HepG2 (cell line): ENCODE measurements around the gene TPR. TPM values are rescaled to one million over a fixed set of nuclear protein-coding genes. Genes with fewer than 3 reads are reported as not detected.

Experiments
- ATAC-seq: fragments of 200-7000 bp; cut with Tn5 transposase; 3 replicates; pipeline ENCODE4 v1.9.1; 2020; ENCODE audit warnings: mild to moderate bottlenecking, moderate library complexity
- BruUV-seq: library from RNA; stranded (reverse); fragments of 400-500 nt; replicated peaks from 2 replicates; lab custom pipeline; 2021; lab: Mats Ljungman, UMichigan
- CTCF ChIA-PET: fragments of 300-600 bp; formaldehyde crosslinking; extraction: SDS; loops from one replicate; lab custom pipeline; 2021; ENCODE audit warnings: low total read pairs, inconsistent platforms, low intra/inter-chr PET ratio; lab: Yijun Ruan, JAX
- POLR2A ChIA-PET: fragments of 350-600 bp; sonication (Branson Sonifier 250); formaldehyde crosslinking; loops from one replicate; lab custom pipeline; 2020; ENCODE audit warnings: antibody characterized with exemption, inconsistent platforms; lab: Yijun Ruan, JAX
- DNase-seq: peaks from one replicate; pipeline ENCODE4 v3.0.0-alpha.2; 2015; ENCODE audit warnings: low spot score
- FAIRE-seq: peaks from 3 replicates; lab custom pipeline; 2011; peaks lifted over from hg19 to GRCh38; lab: Jason Lieb, UNC
- H2AFZ ChIP-seq: one replicate; pipeline ENCODE4 v1.6.1; 2011; ENCODE audit warnings: low read length, inconsistent platforms
- H3K27ac ChIP-seq: fragments of 300-600 bp; 3 replicates; pipeline ENCODE4 v1.8.0; 2011; ENCODE audit warnings: mixed run types, mild to moderate bottlenecking, mixed read lengths, low read length, inconsistent platforms; ENCODE audit not compliant: insufficient read depth; ENCODE audit errors: extremely low read length
- H3K27me3 ChIP-seq, 2 experiments: fragments of 200-600 bp in 1 of 2; 2 replicates in 1 of 2; 3 replicates in 1 of 2; pipeline versions ENCODE4 v1.6.0 to v1.8.0; 2011; ENCODE audit warnings: low read length in 2 of 2, mild to moderate bottlenecking in 2 of 2, moderate library complexity in 2 of 2, inconsistent platforms in 1 of 2; ENCODE audit not compliant: insufficient read depth in 2 of 2, control insufficient read depth in 1 of 2
- H3K36me3 ChIP-seq, 2 experiments: fragments of 200-600 bp in 1 of 2; replicated peaks in 1 of 2; 2 replicates in 1 of 2; 3 replicates in 1 of 2; pipeline versions ENCODE4 v1.5.1 to v1.8.0; 2011; ENCODE audit warnings: low read length in 2 of 2, inconsistent platforms in 1 of 2; ENCODE audit not compliant: insufficient read depth in 2 of 2, control insufficient read depth in 1 of 2
- H3K4me1 ChIP-seq: 2 replicates; pipeline ENCODE4 v1.5.1; 2012; ENCODE audit warnings: low read length, inconsistent platforms; ENCODE audit not compliant: insufficient read depth
- H3K4me2 ChIP-seq: 2 replicates; pipeline ENCODE4 v1.6.0; 2011; ENCODE audit warnings: low read depth, low read length, inconsistent platforms
- H3K4me3 ChIP-seq, 3 experiments: fragments of 200-600 bp in 1 of 3; sonication (generic), shearing (Covaris generic) in 1 of 3; replicated peaks in 1 of 3; 2 replicates each; pipeline ENCODE4 v1.5.1; 2011 to 2016; ENCODE audit warnings: low read length in 3 of 3, inconsistent platforms in 2 of 3, low read depth in 2 of 3, mild to moderate bottlenecking in 2 of 3, control low read depth in 1 of 3, mixed read lengths in 1 of 3; ENCODE audit not compliant: insufficient read depth in 1 of 3
- H3K79me2 ChIP-seq: one replicate; pipeline ENCODE4 v1.6.1; 2011; ENCODE audit warnings: low read length, inconsistent platforms; ENCODE audit not compliant: insufficient read depth
- H3K9ac ChIP-seq: 2 replicates; pipeline ENCODE4 v1.6.0; 2011; ENCODE audit warnings: mild to moderate bottlenecking, low read depth, low read length, inconsistent platforms; ENCODE audit not compliant: insufficient read depth
- H3K9me3 ChIP-seq: 2 replicates; pipeline ENCODE4 v1.5.1; 2012; ENCODE audit warnings: mild to moderate bottlenecking, low read length
- H4K20me1 ChIP-seq: 2 replicates; pipeline ENCODE4 v1.6.0; 2011; ENCODE audit warnings: inconsistent platforms, mild to moderate bottlenecking, low read length, moderate library complexity; ENCODE audit not compliant: insufficient read depth
- ELF4 ChIP-seq: sonication (generic); formaldehyde crosslinking; IDR thresholded peaks from 2 replicates; pipeline ENCODE4 v1.5.0; 2020; ENCODE audit warnings: missing genetic modification reagents, mild to moderate bottlenecking, moderate library complexity, borderline replicate concordance
- MAFF ChIP-seq: IDR thresholded peaks from 2 replicates; pipeline ENCODE4 v1.6.1; 2011; ENCODE audit warnings: low read depth, low read length, improper control_type of control experiment
- MTA3 ChIP-seq: sonication (generic); formaldehyde crosslinking; IDR thresholded peaks from 2 replicates; pipeline ENCODE4 v1.4.0; 2020; ENCODE audit warnings: missing genetic modification reagents
- NFIC ChIP-seq: IDR thresholded peaks from 2 replicates; pipeline ENCODE4 v1.6.1; 2012; ENCODE audit warnings: mild to moderate bottlenecking, low read length, inconsistent platforms
- NFYC ChIP-seq: IDR thresholded peaks from 2 replicates; pipeline ENCODE4 v1.6.1; 2016; ENCODE audit warnings: missing genetic modification reagents, missing compliant biosample characterization
- PAXIP1 ChIP-seq: sonication (generic); formaldehyde crosslinking; conservative IDR thresholded peaks from 2 replicates; pipeline ENCODE4 v1.4.0; 2020; ENCODE audit warnings: mild to moderate bottlenecking, missing genetic modification reagents, moderate library complexity
- SIX1 ChIP-seq: sonication (generic); formaldehyde crosslinking; IDR thresholded peaks from 2 replicates; pipeline ENCODE4 v1.4.0; 2020; ENCODE audit warnings: missing genetic modification reagents, borderline replicate concordance
- THYN1 ChIP-seq: sonication (generic); formaldehyde crosslinking; IDR thresholded peaks from 2 replicates; pipeline ENCODE4 v1.8.1; 2023; ENCODE audit warnings: low read depth, mild to moderate bottlenecking, moderate library complexity, missing genetic modification reagents, borderline replicate concordance
- ZBTB7A ChIP-seq: sonication (generic); formaldehyde crosslinking; IDR thresholded peaks from 2 replicates; pipeline ENCODE4 v1.8.0; 2022; ENCODE audit warnings: mild to moderate bottlenecking, missing genetic modification reagents
- WGBS: methylation state at CpG from one replicate; pipeline ENCODE4 v1.1.6; 2017; ENCODE audit warnings: low lambda C conversion rate; 5-methylcytosine and 5-hydroxymethylcytosine counted together
- in situ Hi-C: cut with HindIII; loops from 2 replicates; pipeline ENCODE4 v1.10.0; 2017; ENCODE audit warnings: low pct_unique_long_range_greater_than_20kb; ENCODE audit not compliant: extremely low pct_ligation_motif_present
- intact Hi-C: fragments of 100-400 bp; cut with micrococcal nuclease; formaldehyde crosslinking; loops from one replicate; pipeline ENCODE4 v1.10.0; 2022; ENCODE audit not compliant: unreplicated experiment
- polyA plus RNA-seq, 8 experiments: library from polyadenylated mRNA; depleted of rRNA in 3 of 8; stranded (reverse) in 7 of 8; unstranded in 1 of 8; fragments of >200 nt; fragmentation: Illumina TruSeq in 4 of 8; extraction: Trizol in 4 of 8; gene quantifications; 2 replicates each; pipeline versions ENCODE4 v1.2.1 to v1.2.3, GENCODE V29; 2011 to 2016; ENCODE audit warnings: low read depth in 4 of 8, missing spikeins in 1 of 8, mixed read lengths in 1 of 8; ENCODE audit not compliant: insufficient read depth in 1 of 8
- total RNA-seq, 5 experiments: library from RNA; depleted of rRNA; stranded (reverse); fragments of >200 nt; fragmentation: Illumina TruSeq; extraction: Trizol; gene quantifications; 2 replicates each; pipeline ENCODE4 v1.2.3, GENCODE V29; 2016; ENCODE audit warnings: low read depth in 1 of 5
- TF ChIP-seq, protein P1 (sequence below): sonication (generic); formaldehyde crosslinking; IDR thresholded peaks from 2 replicates; pipeline ENCODE4 v1.4.0; 2020; ENCODE audit warnings: missing genetic modification reagents

The TPR gene
- total and polyA plus RNA-seq, 2 of the 13 experiments (the other 11 are each of a cell fraction or from before 2014, with no cell fraction given): 78.9 to 81.7 TPM

- TF ChIP-seq NFIC (no peak), ZBTB7A (CRISPR knock-in tag) (no peak), MAFF (no peak), THYN1 (no peak), MTA3 (no peak)
- TF ChIP-seq, all 625 proteins: peak for 0
Observed at GRCh38 chr1:186315570-186315969, 59.5 kb downstream of the TPR start (continued).

DNA sequence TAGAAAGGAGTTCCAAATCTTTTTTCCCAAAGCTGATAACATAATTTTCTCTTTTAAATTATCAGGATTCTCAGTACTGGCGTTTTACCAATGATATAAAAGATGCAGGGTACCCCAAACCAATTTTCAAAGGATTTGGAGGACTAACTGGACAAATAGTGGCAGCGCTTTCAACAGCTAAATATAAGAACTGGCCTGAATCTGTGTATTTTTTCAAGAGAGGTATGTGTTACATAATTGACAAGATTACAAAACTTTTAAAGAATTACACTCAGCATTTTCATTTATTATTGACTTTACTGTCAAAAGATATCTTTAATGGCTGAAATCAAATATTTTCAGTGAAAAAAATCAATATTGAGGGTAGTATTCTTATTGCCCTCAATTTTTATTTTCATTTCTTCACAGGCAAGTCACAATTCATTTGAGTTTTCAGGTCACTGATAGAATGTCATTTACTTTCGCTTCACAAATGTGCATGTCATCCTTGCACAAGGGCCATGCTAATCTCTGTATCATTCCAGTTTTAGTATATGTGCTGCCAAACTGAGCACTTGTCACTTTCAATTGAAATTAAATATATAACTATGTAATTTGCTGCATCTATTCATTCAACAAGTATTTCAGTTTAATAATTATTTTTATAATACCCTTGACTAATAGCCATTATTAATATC lies 63.5 kb downstream of the TPR start:
- FAIRE-seq: no peak
- no peak for TF ChIP-seq ELF4 (CRISPR knock-in tag)
- TF ChIP-seq, protein P1, sequence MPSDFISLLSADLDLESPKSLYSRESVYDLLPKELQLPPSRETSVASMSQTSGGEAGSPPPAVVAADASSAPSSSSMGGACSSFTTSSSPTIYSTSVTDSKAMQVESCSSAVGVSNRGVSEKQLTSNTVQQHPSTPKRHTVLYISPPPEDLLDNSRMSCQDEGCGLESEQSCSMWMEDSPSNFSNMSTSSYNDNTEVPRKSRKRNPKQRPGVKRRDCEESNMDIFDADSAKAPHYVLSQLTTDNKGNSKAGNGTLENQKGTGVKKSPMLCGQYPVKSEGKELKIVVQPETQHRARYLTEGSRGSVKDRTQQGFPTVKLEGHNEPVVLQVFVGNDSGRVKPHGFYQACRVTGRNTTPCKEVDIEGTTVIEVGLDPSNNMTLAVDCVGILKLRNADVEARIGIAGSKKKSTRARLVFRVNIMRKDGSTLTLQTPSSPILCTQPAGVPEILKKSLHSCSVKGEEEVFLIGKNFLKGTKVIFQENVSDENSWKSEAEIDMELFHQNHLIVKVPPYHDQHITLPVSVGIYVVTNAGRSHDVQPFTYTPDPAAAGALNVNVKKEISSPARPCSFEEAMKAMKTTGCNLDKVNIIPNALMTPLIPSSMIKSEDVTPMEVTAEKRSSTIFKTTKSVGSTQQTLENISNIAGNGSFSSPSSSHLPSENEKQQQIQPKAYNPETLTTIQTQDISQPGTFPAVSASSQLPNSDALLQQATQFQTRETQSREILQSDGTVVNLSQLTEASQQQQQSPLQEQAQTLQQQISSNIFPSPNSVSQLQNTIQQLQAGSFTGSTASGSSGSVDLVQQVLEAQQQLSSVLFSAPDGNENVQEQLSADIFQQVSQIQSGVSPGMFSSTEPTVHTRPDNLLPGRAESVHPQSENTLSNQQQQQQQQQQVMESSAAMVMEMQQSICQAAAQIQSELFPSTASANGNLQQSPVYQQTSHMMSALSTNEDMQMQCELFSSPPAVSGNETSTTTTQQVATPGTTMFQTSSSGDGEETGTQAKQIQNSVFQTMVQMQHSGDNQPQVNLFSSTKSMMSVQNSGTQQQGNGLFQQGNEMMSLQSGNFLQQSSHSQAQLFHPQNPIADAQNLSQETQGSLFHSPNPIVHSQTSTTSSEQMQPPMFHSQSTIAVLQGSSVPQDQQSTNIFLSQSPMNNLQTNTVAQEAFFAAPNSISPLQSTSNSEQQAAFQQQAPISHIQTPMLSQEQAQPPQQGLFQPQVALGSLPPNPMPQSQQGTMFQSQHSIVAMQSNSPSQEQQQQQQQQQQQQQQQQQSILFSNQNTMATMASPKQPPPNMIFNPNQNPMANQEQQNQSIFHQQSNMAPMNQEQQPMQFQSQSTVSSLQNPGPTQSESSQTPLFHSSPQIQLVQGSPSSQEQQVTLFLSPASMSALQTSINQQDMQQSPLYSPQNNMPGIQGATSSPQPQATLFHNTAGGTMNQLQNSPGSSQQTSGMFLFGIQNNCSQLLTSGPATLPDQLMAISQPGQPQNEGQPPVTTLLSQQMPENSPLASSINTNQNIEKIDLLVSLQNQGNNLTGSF (CRISPR knock-in tag): no peak
- TF ChIP-seq NFYC (CRISPR knock-in tag): no peak
- no peak for TF ChIP-seq SIX1 (CRISPR knock-in tag)
- TF ChIP-seq PAXIP1 (CRISPR knock-in tag): no peak
- TF ChIP-seq, all 625 proteins: peak for 0
- H3K4me3 ChIP-seq: no peak overlapping the region
- H3K4me1 ChIP-seq: no peaks in the 10 kb centered on the region
- DNase-seq (no peak), ATAC-seq (no peak)
- ChIA-PET POLR2A (no interaction called here), CTCF (no interaction called here)
- H3K4me2 ChIP-seq: no peak overlapping the region
- no peak overlapping the region for H3K27ac ChIP-seq
- WGBS: 98% methylated on average over 3 of the region's 3 CpGs
- no peak overlapping the region for H2AFZ ChIP-seq
- H3K79me2 ChIP-seq: no peaks in the 10 kb centered on the region
- H4K20me1 ChIP-seq: no peaks in the 10 kb centered on the region
- no TSS peak for BruUV-seq
- H3K9ac ChIP-seq: no peak overlapping the region
- peaks cover 3 to 41% of the 10 kb centered on the region in 2 experiments; a peak in 4 of 5 replicates for H3K36me3 ChIP-seq
- no peaks in the 10 kb centered on the region for H3K27me3 ChIP-seq
- intact Hi-C loops (no loop called here), in situ Hi-C loops (no loop called here)
- no peaks in the 10 kb centered on the region for H3K9me3 ChIP-seq
